ENCODE measurements around the gene DHX40. TPM values are rescaled to one million over a fixed set of nuclear protein-coding genes. Genes with fewer than 3 reads are reported as not detected.
"Not testable (repeated sequence)": the region's sequence is repeated elsewhere in the genome, so short reads cannot be mapped to it uniquely, and the experiment has no call there.

The DHX40 gene
- polyA plus RNA-seq, 3 donors, result 14.8 to 17.2 (median 15.5) TPM

- no peak overlapping the region for H3K27ac ChIP-seq (ENCODE audit: low read depth, low read length)
These were observed 85.9 kb downstream of the DHX40 start for GRCh38 chr17:59651346-59651745.

GRCh38 chr17:59652119-59652518, 86.7 kb downstream of the DHX40 start:
- H3K27ac ChIP-seq (ENCODE audit: low read depth, low read length), result no peak overlapping the region
- WGBS, 3 donors, result 95 to 98% (median 95%) methylated on average over 2 of the region's 2 CpGs

- not testable (repeated sequence) for H3K27ac ChIP-seq (ENCODE audit: low read depth, low read length)
- WGBS, 3 donors, result 68 to 93% (median 74%) methylated on average over 7 of the region's 7 CpGs
These were observed 91.2 kb downstream of the DHX40 start for GRCh38 chr17:59656624-59657023.

Other genes starting within 250 kb of the DHX40 start
- 10 to 100 TPM in 2 of 3 donors, 1 to 10 TPM in 1; 6.0 to 22.8 (median 18.6) TPM for gene YPEL2, start 234.0 kb upstream of the DHX40 start, polyA plus RNA-seq
- 10 to 100 TPM; 30.8 to 69.4 (median 59.4) TPM for gene CLTC, start 54.3 kb downstream of the DHX40 start, polyA plus RNA-seq
- 10 to 100 TPM; 12.8 to 35.4 (median 24.0) TPM for gene PTRH2, start 141.8 kb downstream of the DHX40 start, polyA plus RNA-seq
- gene VMP1, start 142.0 kb downstream of the DHX40 start, polyA plus RNA-seq, result 100 to 1,000 TPM in 1 of 3 donors, 10 to 100 TPM in 2; 53.2 to 143 (median 55.5) TPM